Esophagus muscularis mucosa (tissue), 4 donors: ENCODE data around the gene CARD8. TPM values are rescaled to one million over a fixed set of nuclear protein-coding genes. Genes with fewer than 3 reads are reported as not detected.

ENCODE experiments used
- DNase-seq: peaks from one replicate; pipeline ENCODE4 v3.0.0-alpha.2; 2017; ENCODE audit errors: extremely low spot score
- H3K27ac ChIP-seq, 4 donors: fragments of 200-600 bp; sonication (generic); replicated peaks in 1 of 4; 1 replicate in 3 of 4; 2 replicates in 1 of 4; pipeline ENCODE4 v1.5.1; 2016 to 2019; ENCODE audit warnings: mild to moderate bottlenecking in 1 of 4
- H3K27me3 ChIP-seq, 4 donors: fragments of 200-600 bp; sonication (generic); one replicate each; pipeline versions ENCODE4 v1.5.1 to v1.6.0; 2016 to 2019
- H3K36me3 ChIP-seq, 4 donors: fragments of 200-600 bp; sonication (generic); one replicate each; pipeline ENCODE4 v1.5.1; 2016 to 2019
- H3K4me1 ChIP-seq, 4 donors: fragments of 200-600 bp; sonication (generic); one replicate each; pipeline ENCODE4 v1.5.1; 2016 to 2019
- H3K4me3 ChIP-seq, 4 donors: fragments of 200-600 bp; sonication (generic); 1 replicate in 2 of 4; 2 replicates in 2 of 4; pipeline ENCODE4 v1.5.1; 2016 to 2019; ENCODE audit warnings: mild to moderate bottlenecking in 4 of 4, moderate library complexity in 1 of 4
- H3K9me3 ChIP-seq, 4 donors: fragments of 200-600 bp; sonication (generic); 1 replicate in 3 of 4; 2 replicates in 1 of 4; pipeline ENCODE4 v1.5.1; 2016 to 2019
- CTCF ChIP-seq, 3 experiments: fragments of 200-600 bp in 2 of 3; fragments of 450-650 bp in 1 of 3; sonication (generic) in 2 of 3; IDR thresholded peaks; one replicate each; pipeline ENCODE4 v1.5.1; 2017 to 2019; ENCODE audit warnings: antibody characterized with exemption in 3 of 3, mild to moderate bottlenecking in 2 of 3, moderate library complexity in 1 of 3
- EP300 ChIP-seq: sonication (generic); formaldehyde crosslinking; IDR thresholded peaks from one replicate; pipeline ENCODE4 v1.6.1; 2017; ENCODE audit warnings: antibody characterized with exemption
- POLR2A ChIP-seq: fragments of 450-650 bp; IDR thresholded peaks from one replicate; pipeline ENCODE4 v1.6.1; 2017; ENCODE audit warnings: antibody characterized with exemption, moderate library complexity, mild to moderate bottlenecking, low read depth
- POLR2AphosphoS5 ChIP-seq, 2 donors: sonication (generic); formaldehyde crosslinking; IDR thresholded peaks; one replicate each; pipeline ENCODE4 v1.6.1; 2017; ENCODE audit warnings: antibody characterized with exemption in 2 of 2
- WGBS: methylation state at CpG from one replicate; pipeline ENCODE4 v1.1.5; 2018; 5-methylcytosine and 5-hydroxymethylcytosine counted together
- intact Hi-C: fragments of 100-400 bp; cut with DNase I; formaldehyde crosslinking; loops from one replicate; pipeline ENCODE4 v1.15.1; 2023
- total RNA-seq, 4 donors: library from RNA; depleted of rRNA; stranded (reverse); fragments of >200 nt; gene quantifications; one replicate each; pipeline versions ENCODE4 v1.1.0 to v1.2.1, GENCODE V29; 2016

The CARD8 gene
- total RNA-seq, 4 donors from 2014 or later = 17.7 to 22.3 (median 20.9) TPM

- no peak overlapping the region for H3K27ac ChIP-seq
- no peak overlapping the region for H3K4me3 ChIP-seq
- intact Hi-C loops = no loop called here
- DNase-seq = no peak
- H3K27me3 ChIP-seq = no peaks in the 10 kb centered on the region
- TF ChIP-seq CTCF (IDR thresholded peaks at IDR 0.05) = no peak
- no peak for TF ChIP-seq POLR2A
- TF ChIP-seq EP300 = no peak
- no peak for TF ChIP-seq POLR2AphosphoS5 (IDR thresholded peaks at IDR 0.05)
- H3K36me3 ChIP-seq = peaks cover 6 to 33% (median 22%) of the 10 kb centered on the region in 4 donors
- H3K9me3 ChIP-seq = peaks cover 0 to 8% (median 5%) of the 10 kb centered on the region in 4 donors
- WGBS = 89% methylated on average over 8 of the region's 8 CpGs
- H3K4me1 ChIP-seq = no peaks in the 10 kb centered on the region
Observed at GRCh38 chr19:48186541-48186991, 69.1 kb downstream of the CARD8 start.

GRCh38 chr19:48186015-48186414, 69.7 kb downstream of the CARD8 start:
- intact Hi-C loops = no loop called here
- no peaks in the 10 kb centered on the region for H3K4me1 ChIP-seq
- H3K36me3 ChIP-seq = peaks cover 6 to 33% (median 22%) of the 10 kb centered on the region in 4 donors
- peaks cover 0 to 14% (median 9%) of the 10 kb centered on the region in 4 donors for H3K9me3 ChIP-seq
- H3K27ac ChIP-seq = no peak overlapping the region
- TF ChIP-seq CTCF (IDR thresholded peaks at IDR 0.05) (no peak), POLR2A (no peak), EP300 (no peak), POLR2AphosphoS5 (IDR thresholded peaks at IDR 0.05) (no peak)
- no peak overlapping the region for H3K4me3 ChIP-seq
- WGBS = 97% methylated on average over 5 of the region's 5 CpGs
- H3K27me3 ChIP-seq = no peaks in the 10 kb centered on the region
- no peak for DNase-seq

- no peak overlapping the region for H3K4me3 ChIP-seq
- peaks cover 0 to 15% (median 9%) of the 10 kb centered on the region in 4 donors for H3K9me3 ChIP-seq
- 85% methylated on average over 9 of the region's 9 CpGs for WGBS
- DNase-seq = no peak
- intact Hi-C loops = no loop called here
- peaks cover 6 to 31% (median 20%) of the 10 kb centered on the region in 4 donors for H3K36me3 ChIP-seq
- H3K27me3 ChIP-seq = no peaks in the 10 kb centered on the region
- H3K4me1 ChIP-seq = no peaks in the 10 kb centered on the region
- H3K27ac ChIP-seq = no peak overlapping the region
- TF ChIP-seq POLR2A (no peak), POLR2AphosphoS5 (IDR thresholded peaks at IDR 0.05) (no peak), EP300 (no peak), CTCF (IDR thresholded peaks at IDR 0.05) (no peak)
Observed at GRCh38 chr19:48183356-48183755, 72.4 kb downstream of the CARD8 start.

GRCh38 chr19:48182434-48182833, 73.3 kb downstream of the CARD8 start:
- TF ChIP-seq EP300 (no peak), CTCF (IDR thresholded peaks at IDR 0.05) (no peak), POLR2A (no peak), POLR2AphosphoS5 (IDR thresholded peaks at IDR 0.05) (no peak)
- WGBS = 92% methylated on average over 38 of the region's 38 CpGs
- no peak for DNase-seq
- no peaks in the 10 kb centered on the region for H3K27me3 ChIP-seq
- H3K4me3 ChIP-seq = no peak overlapping the region
- H3K9me3 ChIP-seq = peaks cover 0 to 15% (median 9%) of the 10 kb centered on the region in 4 donors
- intact Hi-C loops = no loop called here
- no peaks in the 10 kb centered on the region for H3K4me1 ChIP-seq
- no peak overlapping the region for H3K27ac ChIP-seq
- peaks cover 6 to 26% (median 17%) of the 10 kb centered on the region in 4 donors for H3K36me3 ChIP-seq

- Histone ChIP-seq H3K27ac (no peak overlapping the region), H3K9me3 (peaks cover 0 to 15% (median 9%) of the 10 kb centered on the region in 4 donors), H3K27me3 (no peaks in the 10 kb centered on the region), H3K4me1 (no peaks in the 10 kb centered on the region), H3K4me3 (no peak overlapping the region), H3K36me3 (peaks cover 6 to 23% (median 13%) of the 10 kb centered on the region in 4 donors)
- WGBS = 91% methylated on average over 5 of the region's 5 CpGs
- no peak for TF ChIP-seq POLR2A
- TF ChIP-seq EP300 = no peak
- TF ChIP-seq CTCF (IDR thresholded peaks at IDR 0.05) = no peak
- no peak for TF ChIP-seq POLR2AphosphoS5 (IDR thresholded peaks at IDR 0.05)
- intact Hi-C loops = no loop called here
- DNase-seq = no peak
Observed at GRCh38 chr19:48181505-48181904, 74.2 kb downstream of the CARD8 start.
